Measurements from ENCODE around the gene PTGFRN. TPM values are rescaled to one million over a fixed set of nuclear protein-coding genes. Genes with fewer than 3 reads are reported as not detected.

The PTGFRN gene
- total RNA-seq, 2 experiments from 2014 or later = 7.0 to 8.4 TPM

DNA sequence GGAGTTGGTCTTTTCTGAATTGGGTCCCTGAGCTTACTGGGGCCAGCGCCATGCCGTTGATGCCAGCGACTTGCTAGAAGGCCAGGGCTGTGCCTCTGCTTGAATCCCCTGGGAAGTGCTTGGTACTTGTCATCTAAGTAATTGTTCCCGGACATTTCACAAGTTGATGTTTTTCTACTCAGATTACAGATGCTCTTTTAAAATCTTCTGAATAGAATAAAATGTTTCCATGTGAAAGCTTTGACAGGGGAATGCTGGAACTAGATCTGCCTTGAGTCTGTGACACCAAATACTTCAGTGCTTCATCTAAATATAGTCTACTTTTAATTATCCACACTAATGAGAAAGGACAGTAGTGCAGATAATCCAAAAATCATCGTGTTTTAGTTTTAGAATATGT is 38.3 kb downstream of the PTGFRN start:
- POLR2A ChIA-PET = interaction anchor here (1.1 kb wide), 1 partner anchor 101 kb away, joined by 4 read pairs; no protein-coding TSS in a partner anchor
- Mint-ChIP-seq H3K4me1 (ENCODE audit: low read depth) (peaks cover 20% of the 10 kb centered on the region), H3K36me3 (ENCODE audit: low read depth) (no peaks in the 10 kb centered on the region), H3K9me3 (no peaks in the 10 kb centered on the region), H3K27ac (no peak overlapping the region), H3K4me3 (no peak overlapping the region), H3K27me3 (no peaks in the 10 kb centered on the region)
- intact Hi-C loops (cut with micrococcal nuclease) = no loop called here
- CTCF ChIA-PET = no interaction called here
- ATAC-seq (no peak), DNase-seq (no peak)
- TF ChIP-seq, protein P1, sequence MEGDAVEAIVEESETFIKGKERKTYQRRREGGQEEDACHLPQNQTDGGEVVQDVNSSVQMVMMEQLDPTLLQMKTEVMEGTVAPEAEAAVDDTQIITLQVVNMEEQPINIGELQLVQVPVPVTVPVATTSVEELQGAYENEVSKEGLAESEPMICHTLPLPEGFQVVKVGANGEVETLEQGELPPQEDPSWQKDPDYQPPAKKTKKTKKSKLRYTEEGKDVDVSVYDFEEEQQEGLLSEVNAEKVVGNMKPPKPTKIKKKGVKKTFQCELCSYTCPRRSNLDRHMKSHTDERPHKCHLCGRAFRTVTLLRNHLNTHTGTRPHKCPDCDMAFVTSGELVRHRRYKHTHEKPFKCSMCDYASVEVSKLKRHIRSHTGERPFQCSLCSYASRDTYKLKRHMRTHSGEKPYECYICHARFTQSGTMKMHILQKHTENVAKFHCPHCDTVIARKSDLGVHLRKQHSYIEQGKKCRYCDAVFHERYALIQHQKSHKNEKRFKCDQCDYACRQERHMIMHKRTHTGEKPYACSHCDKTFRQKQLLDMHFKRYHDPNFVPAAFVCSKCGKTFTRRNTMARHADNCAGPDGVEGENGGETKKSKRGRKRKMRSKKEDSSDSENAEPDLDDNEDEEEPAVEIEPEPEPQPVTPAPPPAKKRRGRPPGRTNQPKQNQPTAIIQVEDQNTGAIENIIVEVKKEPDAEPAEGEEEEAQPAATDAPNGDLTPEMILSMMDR (IDR thresholded peaks at IDR 0.05) = no peak

DNA sequence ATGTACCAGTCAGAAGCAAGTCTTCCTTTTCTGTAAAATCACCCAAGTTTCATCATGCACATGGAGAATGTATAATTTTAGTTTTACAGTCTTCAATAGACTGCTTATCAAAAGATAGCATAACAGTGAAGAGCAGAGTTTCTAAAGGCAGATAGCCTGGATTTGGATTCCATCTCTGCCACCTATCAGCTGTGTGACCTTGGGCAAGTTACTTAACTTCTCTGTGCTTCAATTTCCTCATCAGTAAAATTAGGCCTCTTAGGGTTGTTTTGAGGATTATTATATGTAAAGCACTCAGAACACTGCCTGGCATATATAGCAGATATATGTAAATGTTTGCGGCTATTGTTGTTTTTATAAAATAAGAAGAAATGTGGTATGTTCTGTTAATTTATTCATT is 38.9 kb downstream of the PTGFRN start:
- Mint-ChIP-seq H3K27me3 (no peaks in the 10 kb centered on the region), H3K4me1 (ENCODE audit: low read depth) (peaks cover 14% of the 10 kb centered on the region), H3K36me3 (ENCODE audit: low read depth) (no peaks in the 10 kb centered on the region), H3K27ac (no peak overlapping the region), H3K9me3 (no peaks in the 10 kb centered on the region), H3K4me3 (no peak overlapping the region)
- TF ChIP-seq, protein P1 (IDR thresholded peaks at IDR 0.05) = no peak
- ATAC-seq (no peak), DNase-seq (no peak)
- intact Hi-C loops (cut with micrococcal nuclease) = no loop called here
- POLR2A ChIA-PET = no interaction called here
- CTCF ChIA-PET = no interaction called here

DNA sequence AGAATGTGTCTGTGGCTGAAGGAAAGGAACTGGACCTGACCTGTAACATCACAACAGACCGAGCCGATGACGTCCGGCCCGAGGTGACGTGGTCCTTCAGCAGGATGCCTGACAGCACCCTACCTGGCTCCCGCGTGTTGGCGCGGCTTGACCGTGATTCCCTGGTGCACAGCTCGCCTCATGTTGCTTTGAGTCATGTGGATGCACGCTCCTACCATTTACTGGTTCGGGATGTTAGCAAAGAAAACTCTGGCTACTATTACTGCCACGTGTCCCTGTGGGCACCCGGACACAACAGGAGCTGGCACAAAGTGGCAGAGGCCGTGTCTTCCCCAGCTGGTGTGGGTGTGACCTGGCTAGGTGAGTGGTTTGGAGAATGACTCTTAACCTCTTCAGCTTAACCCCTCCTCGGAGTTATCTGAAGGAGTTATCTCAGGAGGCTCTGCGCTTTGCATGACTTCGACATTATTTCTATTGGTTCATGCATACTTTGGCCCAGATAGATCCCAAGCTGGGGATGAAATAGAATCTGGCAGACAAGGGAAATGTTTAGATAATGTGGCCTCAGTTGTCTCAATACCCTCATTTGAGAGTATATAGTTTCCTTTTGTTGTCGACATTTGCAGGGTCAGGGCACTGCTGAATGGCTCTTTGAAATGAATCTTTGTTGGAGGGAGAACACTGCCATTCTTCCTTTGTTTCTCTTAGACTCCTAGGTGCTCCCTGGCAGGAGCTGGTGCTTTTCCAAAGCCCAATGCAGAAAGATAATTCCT is 39.7 kb downstream of the PTGFRN start:
- Mint-ChIP-seq H3K4me1 (ENCODE audit: low read depth) (peaks cover 9% of the 10 kb centered on the region), H3K9me3 (no peaks in the 10 kb centered on the region), H3K27me3 (no peaks in the 10 kb centered on the region), H3K27ac (no peak overlapping the region), H3K4me3 (no peak overlapping the region), H3K36me3 (ENCODE audit: low read depth) (no peaks in the 10 kb centered on the region)
- ATAC-seq (no peak), DNase-seq (no peak)
- ChIA-PET POLR2A (interaction anchor here (1.1 kb wide), 1 partner anchor 9 kb away, joined by 3 read pairs; no protein-coding TSS in a partner anchor), CTCF (interaction anchor here (1.1 to 1.2 kb wide), 2 partner anchors 179 to 224 kb away, joined by 3 to 4 read pairs; no protein-coding TSS in a partner anchor)
- TF ChIP-seq, protein P1 (IDR thresholded peaks at IDR 0.05) = no peak
- intact Hi-C loops (cut with micrococcal nuclease) = no loop called here

DNA sequence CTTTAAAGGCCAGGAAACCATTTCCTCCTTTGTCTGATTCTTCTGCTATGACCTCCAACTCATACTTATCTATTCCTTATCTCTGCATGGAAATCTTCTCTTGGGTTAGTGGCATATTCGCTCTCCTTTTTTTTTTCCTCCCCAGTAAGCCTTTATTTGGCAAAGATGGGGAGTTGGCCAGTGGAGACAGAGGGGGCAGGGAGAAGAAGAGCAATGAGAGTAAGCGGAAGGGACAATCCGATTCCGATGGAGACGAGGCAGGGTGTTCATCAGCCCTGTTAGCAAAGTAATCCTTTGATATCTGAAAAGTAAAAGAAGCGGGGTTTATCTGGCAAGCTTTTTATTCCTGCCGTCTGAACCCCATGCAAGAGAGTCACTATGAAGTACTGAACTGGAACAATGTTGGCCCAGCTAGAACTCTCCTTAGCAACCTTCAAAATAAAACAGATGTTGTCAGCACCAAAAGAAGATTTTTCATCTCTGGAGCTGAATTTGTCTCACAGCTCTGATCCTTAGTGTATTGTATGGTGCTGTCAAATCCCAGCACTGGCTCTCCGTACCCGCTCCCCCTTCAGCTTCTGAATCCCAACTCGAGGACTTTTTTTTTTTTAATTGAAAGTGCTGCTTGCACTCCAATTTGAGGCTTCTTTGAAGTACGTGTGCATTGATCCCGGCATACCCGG is 40.9 kb downstream of the PTGFRN start:
- peaks cover 3% of the 10 kb centered on the region for H3K4me1 Mint-ChIP-seq (ENCODE audit: low read depth)
- H3K4me3 Mint-ChIP-seq = no peak overlapping the region
- H3K27me3 Mint-ChIP-seq = no peaks in the 10 kb centered on the region
- H3K36me3 Mint-ChIP-seq (ENCODE audit: low read depth) = no peaks in the 10 kb centered on the region
- H3K27ac Mint-ChIP-seq = no peak overlapping the region
- DNase-seq (no peak), ATAC-seq (no peak)
- TF ChIP-seq, protein P1 (IDR thresholded peaks at IDR 0.05) = no peak
- intact Hi-C loops (cut with micrococcal nuclease) = no loop called here
- CTCF ChIA-PET = interaction anchor here (1.0 to 1.1 kb wide), 2 partner anchors 16 to 225 kb away, joined by 3 to 4 read pairs; no protein-coding TSS in a partner anchor
- POLR2A ChIA-PET = interaction anchor here (1.1 kb wide), 1 partner anchor 8 kb away, joined by 3 read pairs; no protein-coding TSS in a partner anchor
- H3K9me3 Mint-ChIP-seq = no peaks in the 10 kb centered on the region

All from activated CD8-positive, alpha-beta T cell treated with anti-CD3 and anti-CD28 coated beads for 36 hours (primary cell).